ENCODE measurements around the gene POLH.

Gene POLH

DNA sequence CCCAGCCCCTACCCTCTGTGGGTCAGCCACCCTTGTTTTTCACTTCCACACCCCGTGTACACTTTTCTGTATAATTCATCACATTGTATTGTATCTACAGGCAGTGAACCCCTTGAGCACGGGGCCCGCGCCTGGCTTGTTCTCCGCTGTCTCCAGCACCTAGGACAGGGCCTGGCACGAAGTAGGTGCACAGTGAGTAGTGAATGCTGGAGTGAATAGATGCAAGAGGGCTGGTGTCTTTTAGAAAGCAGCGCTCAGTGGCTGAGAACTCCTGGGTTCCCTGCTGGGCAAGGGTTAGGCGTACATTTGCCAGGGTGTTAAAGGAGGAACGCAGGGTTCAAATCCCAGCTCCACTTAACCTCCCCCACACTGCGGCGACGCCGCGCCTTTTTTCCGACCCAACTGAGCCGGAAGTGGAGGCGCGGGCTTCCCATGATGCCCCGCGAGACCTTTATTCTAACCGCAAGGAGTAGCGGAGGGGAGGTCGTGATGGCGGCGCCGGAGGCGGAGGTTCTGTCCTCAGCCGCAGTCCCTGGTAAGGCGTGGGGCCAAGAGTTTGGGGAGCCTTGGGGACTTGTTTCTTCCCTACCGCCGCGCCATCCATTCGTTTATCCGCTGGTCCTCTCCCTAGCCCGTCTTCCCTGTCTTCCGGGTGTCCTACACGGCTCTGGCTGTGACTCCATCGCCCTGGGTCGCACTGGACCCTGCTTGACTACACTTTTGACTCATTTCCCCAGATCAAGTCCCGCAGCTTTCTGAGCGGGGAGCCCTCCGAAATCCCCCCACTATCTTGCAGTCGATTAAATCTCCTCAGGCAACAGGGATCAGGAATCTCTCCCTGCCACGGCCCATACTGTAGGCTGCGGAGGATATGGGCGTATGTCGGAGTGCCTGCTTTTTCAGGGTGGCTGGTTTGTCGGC, 59.7 kb downstream of the POLH start, which contains the start of gene MAD2L1BP:
Gene MAD2L1BP, plus strand, starts transcription at position 454 of the 921 bp plus-strand sequence. Its CDS starts 36 bp downstream, at position 490.
- H3K27ac ChIP-seq, result peak within 1 kb of the TSS; percentile 69
- TF ChIP-seq ZFX (IDR thresholded peaks at IDR 0.05; ENCODE audit: borderline replicate concordance), result no peak
- TF ChIP-seq, protein P1, sequence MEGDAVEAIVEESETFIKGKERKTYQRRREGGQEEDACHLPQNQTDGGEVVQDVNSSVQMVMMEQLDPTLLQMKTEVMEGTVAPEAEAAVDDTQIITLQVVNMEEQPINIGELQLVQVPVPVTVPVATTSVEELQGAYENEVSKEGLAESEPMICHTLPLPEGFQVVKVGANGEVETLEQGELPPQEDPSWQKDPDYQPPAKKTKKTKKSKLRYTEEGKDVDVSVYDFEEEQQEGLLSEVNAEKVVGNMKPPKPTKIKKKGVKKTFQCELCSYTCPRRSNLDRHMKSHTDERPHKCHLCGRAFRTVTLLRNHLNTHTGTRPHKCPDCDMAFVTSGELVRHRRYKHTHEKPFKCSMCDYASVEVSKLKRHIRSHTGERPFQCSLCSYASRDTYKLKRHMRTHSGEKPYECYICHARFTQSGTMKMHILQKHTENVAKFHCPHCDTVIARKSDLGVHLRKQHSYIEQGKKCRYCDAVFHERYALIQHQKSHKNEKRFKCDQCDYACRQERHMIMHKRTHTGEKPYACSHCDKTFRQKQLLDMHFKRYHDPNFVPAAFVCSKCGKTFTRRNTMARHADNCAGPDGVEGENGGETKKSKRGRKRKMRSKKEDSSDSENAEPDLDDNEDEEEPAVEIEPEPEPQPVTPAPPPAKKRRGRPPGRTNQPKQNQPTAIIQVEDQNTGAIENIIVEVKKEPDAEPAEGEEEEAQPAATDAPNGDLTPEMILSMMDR (IDR thresholded peaks at IDR 0.05), result no peak

DNA sequence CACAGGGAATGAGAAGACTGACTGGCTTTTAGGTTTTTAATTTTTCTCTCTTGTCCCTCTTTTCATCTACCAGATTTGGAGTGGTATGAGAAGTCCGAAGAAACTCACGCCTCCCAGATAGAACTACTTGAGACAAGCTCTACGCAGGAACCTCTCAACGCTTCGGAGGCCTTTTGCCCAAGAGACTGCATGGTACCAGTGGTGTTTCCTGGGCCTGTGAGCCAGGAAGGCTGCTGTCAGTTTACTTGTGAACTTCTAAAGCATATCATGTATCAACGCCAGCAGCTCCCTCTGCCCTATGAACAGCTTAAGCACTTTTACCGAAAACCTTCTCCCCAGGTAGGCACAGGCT, 60.3 kb downstream of the POLH start:
- no peak for TF ChIP-seq ZFX (IDR thresholded peaks at IDR 0.05; ENCODE audit: borderline replicate concordance)
- TF ChIP-seq, protein P1 (IDR thresholded peaks at IDR 0.05), result no peak
- H3K27ac ChIP-seq, result peak overlapping the region; percentile 69

DNA sequence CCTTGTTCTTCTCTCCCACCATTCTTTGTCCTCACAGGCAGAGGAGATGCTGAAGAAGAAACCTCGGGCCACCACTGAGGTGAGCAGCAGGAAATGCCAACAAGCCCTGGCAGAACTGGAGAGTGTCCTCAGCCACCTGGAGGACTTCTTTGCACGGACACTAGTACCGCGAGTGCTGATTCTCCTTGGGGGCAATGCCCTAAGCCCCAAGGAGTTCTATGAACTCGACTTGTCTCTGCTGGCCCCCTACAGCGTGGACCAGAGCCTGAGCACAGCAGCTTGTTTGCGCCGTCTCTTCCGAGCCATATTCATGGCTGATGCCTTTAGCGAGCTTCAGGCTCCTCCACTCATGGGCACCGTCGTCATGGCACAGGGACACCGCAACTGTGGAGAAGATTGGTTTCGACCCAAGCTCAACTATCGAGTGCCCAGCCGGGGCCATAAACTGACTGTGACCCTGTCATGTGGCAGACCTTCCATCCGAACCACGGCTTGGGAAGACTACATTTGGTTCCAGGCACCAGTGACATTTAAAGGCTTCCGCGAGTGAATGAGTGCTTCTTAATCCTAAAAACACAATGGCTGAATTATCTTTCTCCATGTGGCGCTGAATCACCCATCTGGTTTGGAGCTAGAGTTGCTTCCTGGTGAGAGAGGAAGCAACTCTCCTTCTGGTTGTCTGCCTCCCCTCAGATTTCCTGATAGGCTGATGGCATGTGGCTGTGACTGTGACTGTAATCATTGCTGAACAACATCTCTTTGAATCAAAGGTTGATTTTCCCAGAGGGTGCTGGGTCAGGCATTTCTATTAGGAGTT, 64.2 kb downstream of the POLH start:
- H3K27ac ChIP-seq, result no peak overlapping the region
- TF ChIP-seq, protein P1 (IDR thresholded peaks at IDR 0.05), result no peak
- TF ChIP-seq ZFX (IDR thresholded peaks at IDR 0.05; ENCODE audit: borderline replicate concordance), result no peak

DNA sequence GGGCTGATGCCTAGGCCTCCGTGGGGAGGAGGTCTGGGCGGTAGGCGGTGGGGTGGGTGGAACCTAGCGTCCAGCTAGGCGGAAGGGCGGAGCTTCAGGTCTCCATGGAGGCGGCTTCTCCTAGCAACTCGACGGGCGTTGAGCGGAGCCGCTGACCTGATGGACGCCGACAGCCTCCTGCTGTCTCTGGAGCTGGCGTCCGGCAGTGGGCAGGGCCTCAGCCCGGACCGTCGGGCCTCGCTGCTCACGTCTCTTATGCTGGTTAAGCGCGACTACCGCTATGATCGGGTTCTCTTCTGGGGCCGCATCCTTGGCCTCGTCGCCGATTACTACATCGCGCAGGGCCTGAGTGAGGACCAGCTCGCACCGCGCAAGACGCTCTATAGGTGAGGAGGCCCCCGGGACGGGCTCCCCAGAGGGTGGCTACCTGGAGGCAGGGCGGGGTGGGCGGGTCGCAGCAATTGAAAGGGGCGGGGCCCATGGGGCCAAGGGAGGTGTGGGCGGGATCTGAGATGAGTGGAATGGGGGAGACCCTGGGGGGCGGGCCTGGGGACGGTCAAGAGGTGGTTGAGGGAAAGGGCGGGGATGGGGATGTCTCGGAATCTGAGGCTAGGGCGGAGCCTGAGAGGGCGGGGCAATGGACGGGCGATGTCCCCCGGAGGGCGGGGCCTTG, 69.1 kb downstream of the POLH start, which contains the start of gene RSPH9:
Gene RSPH9, plus strand, starts transcription at position 97 of the 673 bp plus-strand sequence. Its CDS starts 63 bp downstream, at position 160.
- H3K27ac ChIP-seq, result peak within 1 kb of the TSS; percentile 44
- TF ChIP-seq, protein P1 (IDR thresholded peaks at IDR 0.05), result no peak
- TF ChIP-seq ZFX (IDR thresholded peaks at IDR 0.05; ENCODE audit: borderline replicate concordance), result no peak

DNA sequence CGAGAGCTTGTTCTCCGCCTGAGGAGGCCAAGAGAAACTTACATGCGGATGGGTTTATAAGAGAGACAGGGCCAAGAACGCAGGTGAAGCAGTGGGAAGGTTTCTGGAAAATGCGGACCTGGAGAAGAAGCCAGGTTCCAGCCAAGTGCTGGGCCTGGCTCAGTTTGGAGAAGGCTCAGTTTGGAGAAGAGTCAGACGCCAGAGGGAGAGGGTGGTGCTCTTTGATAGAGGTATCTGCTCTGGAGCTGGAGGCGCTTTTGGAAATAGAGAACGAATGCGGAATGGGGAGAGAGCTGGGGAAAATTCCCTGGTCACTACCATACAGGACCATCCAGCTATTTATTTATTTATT, 69.6 kb downstream of the POLH start:
- H3K27ac ChIP-seq, result peak overlapping the region; percentile 44
- TF ChIP-seq ZFX (IDR thresholded peaks at IDR 0.05; ENCODE audit: borderline replicate concordance), result no peak
- TF ChIP-seq, protein P1 (IDR thresholded peaks at IDR 0.05), result no peak

DNA sequence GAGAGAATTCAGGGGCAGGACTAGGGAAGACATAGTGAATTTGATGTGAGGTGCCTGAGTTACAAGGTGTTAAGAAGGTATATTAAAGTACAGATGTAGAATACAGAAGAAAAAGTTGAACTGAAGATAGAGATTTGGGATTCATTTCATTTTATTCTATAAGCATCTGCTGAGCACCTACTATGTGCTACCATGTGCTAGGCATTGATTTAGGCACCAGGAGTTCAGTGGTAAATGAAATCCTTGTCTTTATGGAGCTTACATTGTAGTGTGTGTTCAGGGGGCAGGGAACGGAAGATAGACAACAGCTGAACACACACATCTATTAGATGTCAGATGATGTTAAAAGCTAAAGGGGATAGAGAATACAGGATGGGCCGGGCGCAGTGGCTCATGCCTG, 71.6 kb downstream of the POLH start:
- TF ChIP-seq, protein P1 (IDR thresholded peaks at IDR 0.05), result no peak
- TF ChIP-seq ZFX (IDR thresholded peaks at IDR 0.05; ENCODE audit: borderline replicate concordance), result no peak
- no peak overlapping the region for H3K27ac ChIP-seq

All from 22Rv1 (cell line).